DLD1 (cell line): ENCODE data around the gene RTN4.
"Not testable (repeated sequence)": the region's sequence is repeated elsewhere in the genome, so short reads cannot be mapped to it uniquely, and the experiment has no call there.

Source experiments
- in situ Hi-C: cut with HindIII; loops from 2 replicates; pipeline ENCODE4 v1.10.0; 2017; ENCODE audit warnings: low sequenced_read_pairs

RTN4 gene

GRCh38 chr2:55073000-55073983, 23.0 kb upstream of the RTN4 start:
- in situ Hi-C loops, result no loop called here

DNA sequence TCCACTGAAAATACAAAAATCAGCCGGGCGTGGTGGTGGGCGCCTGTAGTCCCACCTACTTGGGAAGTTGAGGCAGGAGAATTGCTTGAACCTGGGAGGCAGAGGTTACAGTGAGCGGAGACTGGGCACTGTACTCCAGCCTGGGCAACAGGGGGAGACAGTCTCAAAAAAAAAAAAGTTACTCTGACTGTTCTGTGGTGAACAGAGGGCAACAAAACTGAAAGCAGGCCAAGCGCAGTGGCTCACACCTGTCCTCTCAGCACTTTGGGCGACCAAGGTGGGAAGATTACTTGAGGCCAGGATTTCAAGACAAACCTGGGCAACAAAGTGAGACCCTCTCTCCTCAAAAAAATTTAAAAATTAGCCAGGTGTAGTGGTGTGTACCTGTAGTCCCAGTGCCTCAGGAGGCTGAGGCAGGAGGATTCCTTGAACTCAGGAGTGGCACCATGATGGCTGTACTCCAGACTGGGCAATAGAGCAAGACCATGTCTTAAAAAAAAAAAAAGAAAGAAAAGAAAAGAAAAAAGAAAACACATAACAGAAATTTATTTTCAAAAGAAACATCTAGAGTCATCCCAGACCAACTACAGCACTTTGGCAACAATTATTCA, 13.6 kb upstream of the RTN4 start:
- in situ Hi-C loops, result no loop called here

- in situ Hi-C loops, result no loop called here
These were observed 13.0 kb upstream of the RTN4 start for GRCh38 chr2:55063226-55063625.

- in situ Hi-C loops, result no loop called here
These were observed 12.5 kb upstream of the RTN4 start for GRCh38 chr2:55062754-55063153.

DNA sequence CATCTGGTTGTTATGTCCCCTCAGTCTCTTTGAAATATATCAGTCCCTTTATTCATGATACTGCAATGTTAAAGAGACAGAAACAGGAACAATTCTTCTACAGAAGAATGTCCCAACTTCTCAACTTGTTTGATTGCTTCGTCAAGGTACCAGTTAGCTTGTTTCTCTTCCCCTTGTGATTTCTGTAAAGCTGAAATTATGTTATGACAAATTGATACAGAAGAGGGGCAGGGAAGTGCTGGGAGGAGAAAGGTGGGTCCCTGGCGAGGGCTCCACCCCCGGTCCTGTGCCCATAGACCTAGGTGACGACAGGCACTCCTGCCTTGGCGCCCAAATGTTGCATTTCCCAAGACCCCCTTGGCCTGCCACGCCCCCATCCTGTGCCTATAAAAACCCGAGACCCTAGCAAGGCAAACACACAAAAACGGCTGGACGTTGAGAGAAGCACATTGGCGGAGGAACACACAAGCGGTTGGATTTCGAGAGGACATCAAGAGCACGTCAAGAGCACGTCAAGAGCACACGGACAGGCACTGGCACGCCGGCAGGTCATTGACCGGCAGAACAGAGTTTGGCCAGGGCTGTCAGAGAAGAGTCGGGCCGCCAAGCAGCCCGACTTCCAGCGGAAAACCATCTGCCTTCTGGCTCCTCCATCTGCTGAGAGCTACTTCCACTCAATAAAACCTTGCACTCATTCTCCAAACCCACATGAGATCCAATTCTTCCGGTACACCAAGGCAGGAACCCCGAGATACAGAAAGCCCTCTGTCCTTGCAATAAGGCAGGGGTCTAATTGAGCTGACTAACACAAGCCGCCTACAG, 11.5 kb upstream of the RTN4 start:
- in situ Hi-C loops, result no loop called here

GRCh38 chr2:55059793-55060192, 9.5 kb upstream of the RTN4 start:
- in situ Hi-C loops, result no loop called here

- in situ Hi-C loops, result no loop called here
These were observed 7.2 kb upstream of the RTN4 start for GRCh38 chr2:55057474-55057873.

GRCh38 chr2:55056024-55056521, 5.8 kb upstream of the RTN4 start:
- in situ Hi-C loops, result no loop called here

- in situ Hi-C loops, result no loop called here
These were observed 4.0 kb upstream of the RTN4 start for GRCh38 chr2:55054106-55054875.

GRCh38 chr2:55053225-55053624, 3.0 kb upstream of the RTN4 start:
- in situ Hi-C loops, result not testable (repeated sequence)

- in situ Hi-C loops, result no loop called here
These were observed 2.1 kb upstream of the RTN4 start for GRCh38 chr2:55052129-55053061.

DNA sequence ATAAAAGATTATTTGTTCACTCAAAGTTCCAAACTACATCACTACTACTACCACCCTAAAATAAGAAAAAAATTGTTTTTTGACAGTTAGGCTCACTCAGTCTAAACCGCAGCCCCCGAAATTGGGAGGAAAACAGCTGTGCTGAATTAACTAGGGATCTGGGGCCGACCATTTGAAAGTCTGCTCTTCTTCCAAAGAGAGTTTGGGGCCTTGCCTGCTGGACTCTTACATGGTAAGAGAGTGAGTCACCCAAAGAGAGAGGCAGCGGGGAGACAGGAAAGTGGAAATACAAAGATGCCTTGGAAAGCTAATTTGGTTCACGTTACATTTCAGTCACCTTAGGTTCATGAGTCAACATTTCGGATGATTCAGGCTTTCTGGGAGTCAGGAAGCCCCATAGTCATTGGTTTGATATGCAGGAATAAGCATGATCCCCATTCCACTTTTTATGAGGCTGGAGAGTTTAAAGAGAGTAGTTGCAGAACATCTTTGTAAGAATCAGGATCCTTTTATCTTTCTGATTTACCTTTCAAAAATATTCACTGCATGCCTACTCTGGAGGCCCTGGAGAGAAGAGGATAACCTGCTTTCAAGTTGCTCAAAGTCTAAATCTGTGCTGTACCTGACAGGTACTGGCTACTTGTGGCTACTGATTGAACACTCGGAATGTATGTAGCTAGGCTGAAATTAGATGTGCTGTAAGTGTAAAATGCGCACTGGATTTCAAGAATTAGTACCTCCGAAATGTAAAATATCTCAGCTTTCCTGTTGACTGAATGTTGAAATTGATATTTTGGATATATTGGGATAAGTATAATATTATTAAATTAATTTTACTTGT, 995 bp upstream of the RTN4 start:
- in situ Hi-C loops, result no loop called here

DNA sequence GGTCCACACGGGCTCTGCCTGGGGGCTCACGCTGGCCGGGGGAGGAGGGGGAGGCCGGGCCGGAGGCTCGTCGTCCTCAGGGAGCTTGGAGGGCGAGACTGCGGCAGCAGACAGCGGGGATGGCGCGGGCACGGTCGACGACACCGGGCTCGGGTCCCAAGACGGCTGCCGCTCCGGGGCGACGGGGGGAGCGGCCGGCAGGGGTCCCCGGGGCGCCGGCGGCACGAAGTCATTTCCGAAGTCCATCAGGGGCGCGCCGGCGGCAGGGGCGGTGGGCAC, 491 bp downstream of the RTN4 start:
- in situ Hi-C loops, result no loop called here

DNA sequence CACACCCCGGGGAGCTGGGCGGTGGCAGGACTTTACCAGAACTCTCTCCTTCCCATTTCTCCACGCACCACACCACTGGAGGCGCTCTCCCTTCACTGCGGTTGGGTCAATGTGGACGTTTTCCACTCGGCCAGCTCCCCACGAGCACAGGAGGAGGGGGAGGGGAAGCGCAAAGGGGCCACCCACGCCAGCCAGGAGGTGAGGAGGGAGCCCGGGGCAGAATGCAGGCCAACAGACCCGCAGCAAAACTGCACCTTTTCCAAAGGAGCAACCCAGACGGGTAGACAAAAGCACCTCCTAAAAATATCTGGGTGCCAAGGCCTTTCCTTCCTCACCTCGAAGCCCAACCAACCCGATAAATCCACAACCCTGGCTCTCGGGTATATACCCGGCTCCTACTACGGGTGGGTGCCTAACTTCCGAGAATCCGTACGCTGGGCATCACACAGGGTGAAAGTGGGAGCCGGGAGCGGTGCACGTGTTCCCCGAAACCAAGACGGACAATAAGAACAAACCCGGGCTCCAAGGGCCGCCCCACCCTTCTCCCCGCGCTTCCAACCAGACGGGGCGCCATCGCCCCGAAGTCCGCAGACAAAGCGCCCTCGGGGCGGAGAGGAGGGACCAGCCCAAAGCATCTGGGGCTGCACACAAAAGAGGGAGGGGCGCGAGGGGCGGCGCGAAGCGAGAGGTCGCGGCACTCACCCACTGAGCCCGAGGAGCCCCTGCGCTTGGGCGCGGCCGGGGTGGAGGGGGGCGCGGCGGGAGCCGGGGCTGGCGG, 1.0 kb downstream of the RTN4 start:
- in situ Hi-C loops, result no loop called here

- in situ Hi-C loops, result no loop called here
These were observed 1.7 kb downstream of the RTN4 start for GRCh38 chr2:55048508-55049042.

DNA sequence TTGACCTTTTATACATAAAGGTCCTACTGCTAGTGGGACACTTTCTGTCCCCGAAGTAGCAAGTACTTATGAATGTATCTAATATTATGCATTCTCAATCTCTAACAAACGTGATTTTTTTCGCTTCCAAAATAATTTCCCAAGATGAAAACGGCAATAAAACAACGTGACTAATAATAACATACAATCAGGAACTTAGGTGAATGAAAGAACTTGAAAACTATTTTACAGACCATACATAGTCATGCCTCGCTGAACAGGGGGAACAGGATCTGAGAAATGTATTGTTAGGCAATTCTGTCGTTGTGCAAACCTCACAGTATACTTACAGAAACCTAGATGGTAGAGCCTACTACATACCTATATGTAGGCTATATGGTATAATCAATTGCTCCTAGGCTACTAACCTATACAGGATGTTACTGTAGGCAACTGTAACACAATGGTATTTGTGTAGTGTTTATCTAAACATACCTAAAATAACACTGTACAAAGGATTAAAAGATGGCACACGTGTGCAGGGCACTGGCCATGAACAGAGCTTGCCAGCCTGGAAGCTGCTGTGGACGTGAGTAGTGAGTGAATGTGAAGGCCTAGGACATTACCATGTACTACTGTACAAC, 2.5 kb downstream of the RTN4 start:
- in situ Hi-C loops, result no loop called here

DNA sequence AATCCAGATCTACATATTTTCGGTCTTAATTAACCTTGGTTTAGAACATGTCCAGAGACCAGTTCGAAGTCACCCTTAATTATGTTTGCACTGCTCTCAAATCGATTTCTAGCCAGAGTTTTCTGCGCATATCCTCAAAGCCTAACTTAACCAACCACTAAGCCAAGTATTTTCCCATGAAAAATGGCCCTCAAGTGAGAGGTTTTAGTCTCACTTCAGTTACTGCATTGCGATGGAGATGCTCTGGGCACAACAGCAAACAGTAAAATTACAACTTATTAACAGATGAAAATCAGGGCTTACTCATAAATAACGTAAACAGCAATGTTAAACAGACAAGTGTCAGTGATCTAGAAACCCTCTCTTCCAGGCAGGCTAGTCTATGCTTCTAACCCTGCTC, 4.5 kb downstream of the RTN4 start:
- in situ Hi-C loops, result no loop called here
